HEK293 (cell line): ENCODE data around the gene ZKSCAN3.
"Not testable (repeated sequence)": the region's sequence is repeated elsewhere in the genome, so short reads cannot be mapped to it uniquely, and the experiment has no call there.

Source experiments
- CTCF ChIA-PET: fragments of 350-600 bp; formaldehyde crosslinking; extraction: SDS; loops from one replicate; lab custom pipeline; 2021; ENCODE audit warnings: antibody characterized with exemption; lab: Yijun Ruan, JAX
- POLR2A ChIA-PET: fragments of 300-600 bp; formaldehyde crosslinking; extraction: SDS; loops from one replicate; lab custom pipeline; 2020; ENCODE audit warnings: antibody characterized with exemption, inconsistent platforms; lab: Yijun Ruan, JAX
- H3K27ac ChIP-seq: fragments of 200-500 bp; sonication (Bioruptor generic); 2 replicates; pipeline ENCODE4 v1.5.1; 2014; ENCODE audit warnings: low read depth, low read length, control low read depth, inconsistent platforms; ENCODE audit errors: extremely low read depth
- H3K36me3 ChIP-seq, 2 experiments: fragments of 200-500 bp in 1 of 2; sonication (Bioruptor generic) in 1 of 2; 1 replicate in 1 of 2; 2 replicates in 1 of 2; pipeline ENCODE4 v1.5.1; 2014 to 2017; ENCODE audit warnings: inconsistent platforms in 2 of 2, low read length in 2 of 2; ENCODE audit not compliant: control insufficient read depth in 2 of 2, insufficient read depth in 1 of 2
- H3K4me1 ChIP-seq: fragments of 200-500 bp; sonication (Bioruptor generic); 2 replicates; pipeline ENCODE4 v1.5.1; 2014; ENCODE audit warnings: mild to moderate bottlenecking, low read length, inconsistent platforms; ENCODE audit not compliant: control insufficient read depth, insufficient read depth
- H3K4me3 ChIP-seq: 2 replicates; pipeline ENCODE4 v1.5.1; 2011; ENCODE audit warnings: low read depth, mild to moderate bottlenecking, control low read depth, low read length, moderate library complexity
- H3K9me3 ChIP-seq: fragments of 200-500 bp; sonication (Bioruptor generic); 2 replicates; pipeline ENCODE4 v1.5.1; 2014; ENCODE audit warnings: low read depth, low read length, inconsistent platforms; ENCODE audit not compliant: control insufficient read depth, insufficient read depth
- ELK4 ChIP-seq: IDR thresholded peaks from 2 replicates; pipeline ENCODE4 v1.6.1; 2011; ENCODE audit warnings: mild to moderate bottlenecking, low read depth, low read length, borderline replicate concordance
- HOXA7 ChIP-seq: sonication (generic); formaldehyde crosslinking; IDR thresholded peaks from 2 replicates; pipeline ENCODE4 v1.8.1; 2022; ENCODE audit warnings: missing genetic modification reagents, borderline replicate concordance
- HOXD13 ChIP-seq: sonication (generic); formaldehyde crosslinking; IDR thresholded peaks from 2 replicates; pipeline ENCODE4 v1.8.0; 2022; ENCODE audit warnings: missing genetic modification reagents, borderline replicate concordance
- KLF17 ChIP-seq: fragments of 450-650 bp; formaldehyde crosslinking; IDR thresholded peaks from 2 replicates; pipeline ENCODE4 v1.5.1; 2016; ENCODE audit warnings: missing biosample characterization, missing genetic modification characterization
- PRDM10 ChIP-seq: fragments of 450-650 bp; formaldehyde crosslinking; IDR thresholded peaks from 2 replicates; pipeline ENCODE4 v1.5.1; 2016; ENCODE audit warnings: missing biosample characterization, missing genetic modification characterization
- RBAK ChIP-seq: fragments of 450-650 bp; formaldehyde crosslinking; IDR thresholded peaks from 2 replicates; pipeline ENCODE4 v1.5.1; 2016; ENCODE audit warnings: missing biosample characterization, missing genetic modification characterization
- SALL2 ChIP-seq: fragments of 450-650 bp; formaldehyde crosslinking; IDR thresholded peaks from 2 replicates; pipeline ENCODE4 v1.5.0; 2017; ENCODE audit warnings: missing biosample characterization, mild to moderate bottlenecking, missing genetic modification characterization, borderline replicate concordance
- SCRT2 ChIP-seq: fragments of 450-650 bp; formaldehyde crosslinking; IDR thresholded peaks from 2 replicates; pipeline ENCODE4 v1.5.1; 2016; ENCODE audit warnings: missing biosample characterization, missing genetic modification characterization
- SETDB1 ChIP-seq: IDR thresholded peaks from one replicate; pipeline ENCODE4 v1.6.1; 2017; ENCODE audit warnings: mild to moderate bottlenecking, low read length, moderate library complexity, mixed read lengths; ENCODE audit not compliant: insufficient read length
- ZFP69B ChIP-seq: fragments of 450-650 bp; formaldehyde crosslinking; IDR thresholded peaks from 2 replicates; pipeline ENCODE4 v1.5.1; 2016; ENCODE audit warnings: missing biosample characterization, missing genetic modification characterization
- ZNF114 ChIP-seq: fragments of 450-650 bp; formaldehyde crosslinking; IDR thresholded peaks from 2 replicates; pipeline ENCODE4 v1.5.0; 2017; ENCODE audit warnings: missing biosample characterization, missing genetic modification characterization
- ZNF155 ChIP-seq: fragments of 450-650 bp; formaldehyde crosslinking; IDR thresholded peaks from 2 replicates; pipeline ENCODE4 v1.5.1; 2016; ENCODE audit warnings: missing biosample characterization, missing genetic modification characterization
- ZNF175 ChIP-seq: fragments of 450-650 bp; formaldehyde crosslinking; IDR thresholded peaks from 2 replicates; pipeline ENCODE4 v1.5.1; 2016; ENCODE audit warnings: missing biosample characterization, missing genetic modification characterization
- ZNF202 ChIP-seq: fragments of 450-650 bp; formaldehyde crosslinking; IDR thresholded peaks from 2 replicates; pipeline ENCODE4 v1.5.1; 2016; ENCODE audit warnings: missing biosample characterization, missing genetic modification characterization, borderline replicate concordance
- ZNF292 ChIP-seq: fragments of 450-650 bp; formaldehyde crosslinking; IDR thresholded peaks from 2 replicates; pipeline ENCODE4 v1.5.1; 2016; ENCODE audit warnings: low read depth, missing biosample characterization, missing genetic modification characterization, borderline replicate concordance
- ZNF449 ChIP-seq: fragments of 450-650 bp; formaldehyde crosslinking; IDR thresholded peaks from 2 replicates; pipeline ENCODE4 v1.5.1; 2017; ENCODE audit warnings: missing biosample characterization, mild to moderate bottlenecking, missing genetic modification characterization, moderate library complexity
- ZNF513 ChIP-seq: fragments of 450-650 bp; IDR thresholded peaks from 2 replicates; pipeline ENCODE4 v1.5.1; 2018; ENCODE audit warnings: missing biosample characterization, missing genetic modification characterization
- ZNF529 ChIP-seq: fragments of 450-650 bp; formaldehyde crosslinking; IDR thresholded peaks from 2 replicates; pipeline ENCODE4 v1.5.1; 2017; ENCODE audit warnings: missing genetic modification characterization, missing biosample characterization; ENCODE audit not compliant: insufficient replicate concordance
- ZNF626 ChIP-seq: fragments of 450-650 bp; sonication (Bioruptor Pico); formaldehyde crosslinking; IDR thresholded peaks from 2 replicates; pipeline ENCODE4 v1.5.1; 2018; ENCODE audit warnings: missing biosample characterization, missing genetic modification characterization, inconsistent platforms
- ZNF677 ChIP-seq: fragments of 450-650 bp; IDR thresholded peaks from 2 replicates; pipeline ENCODE4 v1.5.0; 2018; ENCODE audit warnings: missing biosample characterization, mild to moderate bottlenecking, missing genetic modification characterization, moderate library complexity
- ZNF747 ChIP-seq: fragments of 450-650 bp; formaldehyde crosslinking; IDR thresholded peaks from 2 replicates; pipeline ENCODE4 v1.5.1; 2016; ENCODE audit warnings: missing biosample characterization, missing genetic modification characterization
- TF ChIP-seq, protein P1 (sequence below): fragments of 450-650 bp; formaldehyde crosslinking; IDR thresholded peaks from 2 replicates; pipeline ENCODE4 v1.5.1; 2016; ENCODE audit warnings: missing biosample characterization, missing genetic modification characterization

The ZKSCAN3 gene

GRCh38 chr6:28356666-28357020 is 6.9 kb downstream of the ZKSCAN3 start (continued):
- TF ChIP-seq SCRT2 (no peak), ZFP69B (tag by site-specific recombination) (no peak), ZNF202 (tag by site-specific recombination) (no peak)
- TF ChIP-seq, protein P1, sequence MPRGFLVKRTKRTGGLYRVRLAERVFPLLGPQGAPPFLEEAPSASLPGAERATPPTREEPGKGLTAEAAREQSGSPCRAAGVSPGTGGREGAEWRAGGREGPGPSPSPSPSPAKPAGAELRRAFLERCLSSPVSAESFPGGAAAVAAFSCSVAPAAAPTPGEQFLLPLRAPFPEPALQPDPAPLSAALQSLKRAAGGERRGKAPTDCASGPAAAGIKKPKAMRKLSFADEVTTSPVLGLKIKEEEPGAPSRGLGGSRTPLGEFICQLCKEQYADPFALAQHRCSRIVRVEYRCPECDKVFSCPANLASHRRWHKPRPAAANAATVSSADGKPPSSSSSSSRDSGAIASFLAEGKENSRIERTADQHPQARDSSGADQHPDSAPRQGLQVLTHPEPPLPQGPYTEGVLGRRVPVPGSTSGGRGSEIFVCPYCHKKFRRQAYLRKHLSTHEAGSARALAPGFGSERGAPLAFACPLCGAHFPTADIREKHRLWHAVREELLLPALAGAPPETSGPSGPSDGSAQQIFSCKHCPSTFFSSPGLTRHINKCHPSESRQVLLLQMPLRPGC (tag by site-specific recombination): no peak

GRCh38 chr6:28357036-28357435 is 7.3 kb downstream of the ZKSCAN3 start:
- no peaks in the 10 kb centered on the region for H3K9me3 ChIP-seq
- no peak for TF ChIP-seq RBAK (tag by site-specific recombination)
- no peak for TF ChIP-seq ZNF175 (tag by site-specific recombination)
- no peak for TF ChIP-seq HOXA7
- no peak for TF ChIP-seq SETDB1
- TF ChIP-seq HOXD13 (CRISPR knock-in tag): no peak
- no peak for TF ChIP-seq ZNF626
- TF ChIP-seq KLF17 (tag by site-specific recombination): no peak
- TF ChIP-seq ZNF292 (tag by site-specific recombination): no peak
- no peak for TF ChIP-seq ZNF747 (tag by site-specific recombination)
- TF ChIP-seq ZNF114: no peak
- TF ChIP-seq ZNF513 (tag by site-specific recombination): no peak
- TF ChIP-seq ZNF529 (tag by site-specific recombination): no peak
- TF ChIP-seq ZNF449 (tag by site-specific recombination): no peak
- TF ChIP-seq ELK4: no peak
- no peak for TF ChIP-seq PRDM10 (tag by site-specific recombination)
- TF ChIP-seq SALL2 (tag by site-specific recombination): no peak
- no peak for TF ChIP-seq ZNF677 (tag by site-specific recombination)
- TF ChIP-seq ZNF155 (tag by site-specific recombination): no peak
- H3K4me3 ChIP-seq: no peak overlapping the region
- H3K4me1 ChIP-seq: no peaks in the 10 kb centered on the region
- ChIA-PET CTCF (interaction anchor here (1.2 to 2.8 kb wide), 11 partner anchors 11 to 252 kb away, joined by 3 to 19 read pairs (median 4); partner anchors contain the start of genes PGBD1 and ZSCAN26), POLR2A (no interaction called here)
- no peak overlapping the region for H3K27ac ChIP-seq
- H3K36me3 ChIP-seq: peaks cover 0 to 29% of the 10 kb centered on the region in 2 experiments; a peak in 2 of 3 replicates

DNA sequence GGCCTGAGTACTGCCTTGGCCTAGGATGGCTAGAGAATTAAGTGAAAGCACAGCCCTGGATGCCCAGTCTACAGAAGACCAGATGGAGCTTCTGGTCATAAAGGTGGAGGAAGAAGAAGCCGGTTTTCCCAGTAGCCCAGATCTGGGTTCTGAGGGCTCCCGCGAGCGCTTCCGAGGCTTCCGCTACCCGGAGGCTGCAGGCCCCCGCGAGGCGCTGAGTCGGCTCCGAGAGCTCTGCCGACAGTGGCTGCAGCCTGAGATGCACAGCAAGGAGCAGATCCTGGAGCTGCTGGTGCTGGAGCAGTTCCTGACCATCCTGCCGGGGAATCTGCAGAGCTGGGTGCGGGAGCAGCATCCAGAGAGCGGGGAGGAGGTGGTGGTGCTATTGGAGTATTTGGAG is 9.8 kb downstream of the ZKSCAN3 start:
- CTCF ChIA-PET: interaction anchor here (1.2 to 1.3 kb wide), 2 partner anchors 34 to 464 kb away, joined by 3 to 5 read pairs; no protein-coding TSS in a partner anchor
- H3K36me3 ChIP-seq: peaks cover 13 to 42% of the 10 kb centered on the region in 2 experiments
- H3K9me3 ChIP-seq, H3K4me1 ChIP-seq, H3K4me3 ChIP-seq, H3K27ac ChIP-seq: not testable (repeated sequence)
- POLR2A ChIA-PET: interaction anchor here (1.1 to 1.3 kb wide), 2 partner anchors 10 to 24 kb away, joined by 3 read pairs; partner anchors contain the start of gene ZKSCAN3
